ENCODE results near the gene UCK1. TPM values are rescaled to one million over a fixed set of nuclear protein-coding genes. Genes with fewer than 3 reads are reported as not detected.

Gene UCK1
- 10 to 100 TPM; 26.1 to 29.6 TPM for total RNA-seq

GRCh38 chr9:131530920-131531832 lies at the start of gene UCK1:
UCK1 (minus strand) TSS chr9:131531263; CDS start chr9:131531174, 89 bp downstream.
- H3K4me1 Mint-ChIP-seq, result peaks cover 21% of the 10 kb centered on the region
- ATAC-seq, result peak; percentile 96
- CTCF ChIA-PET, result interaction anchor here (0.8 kb wide), 1 partner anchor 224 kb away, joined by 4 read pairs; no protein-coding TSS in a partner anchor

GRCh38 chr9:131580358-131580757 lies 49.3 kb upstream of the UCK1 start:
- Mint-ChIP-seq H3K27ac (peak overlapping the region; percentile 66), H3K4me1 (peaks cover 39% of the 10 kb centered on the region), H3K4me3 (no peak overlapping the region), H3K36me3 (peaks cover 42% of the 10 kb centered on the region), H3K27me3 (no peaks in the 10 kb centered on the region), H3K9me3 (ENCODE audit: low read depth) (no peaks in the 10 kb centered on the region)
- no peak for ATAC-seq
- CTCF ChIA-PET, result interaction anchor here (1.1 kb wide), 1 partner anchor 11 kb away, joined by 3 read pairs; no protein-coding TSS in a partner anchor
- DNase-seq, result no peak

More at GRCh38 chr9:131530920-131531832, at the start of gene UCK1:
- no peaks in the 10 kb centered on the region for H3K9me3 Mint-ChIP-seq (ENCODE audit: low read depth)
- peak within 1 kb of the TSS; percentile 77 for H3K4me3 Mint-ChIP-seq
- peaks cover 16% of the 10 kb centered on the region for H3K36me3 Mint-ChIP-seq
- H3K27me3 Mint-ChIP-seq, result no peaks in the 10 kb centered on the region
- peak within 1 kb of the TSS; percentile 67 for H3K27ac Mint-ChIP-seq
- peak; percentile 79 for DNase-seq

- H3K27ac Mint-ChIP-seq, result peak overlapping the region; percentile 91
- H3K9me3 Mint-ChIP-seq (ENCODE audit: low read depth), result no peaks in the 10 kb centered on the region
- peaks cover 33% of the 10 kb centered on the region for H3K4me1 Mint-ChIP-seq
- no peaks in the 10 kb centered on the region for H3K27me3 Mint-ChIP-seq
- CTCF ChIA-PET, result interaction anchor here (1.1 to 1.4 kb wide), 4 partner anchors 10 to 175 kb away, joined by 3 to 4 read pairs (median 3); no protein-coding TSS in a partner anchor
- H3K4me3 Mint-ChIP-seq, result no peak overlapping the region
- no peak for ATAC-seq
- DNase-seq, result no peak
- peaks cover 38% of the 10 kb centered on the region for H3K36me3 Mint-ChIP-seq
Observed at GRCh38 chr9:131579789-131580211, 48.7 kb upstream of the UCK1 start.

- H3K4me1 Mint-ChIP-seq, result peaks cover 26% of the 10 kb centered on the region
- peak; percentile 68 for DNase-seq
- peak overlapping the region; percentile 91 for H3K27ac Mint-ChIP-seq
- H3K36me3 Mint-ChIP-seq, result peaks cover 33% of the 10 kb centered on the region
- CTCF ChIA-PET, result interaction anchor here (0.8 to 1.5 kb wide), 11 partner anchors 9 to 393 kb away, joined by 3 to 8 read pairs (median 3); no protein-coding TSS in a partner anchor
- H3K9me3 Mint-ChIP-seq (ENCODE audit: low read depth), result no peaks in the 10 kb centered on the region
- H3K4me3 Mint-ChIP-seq, result peak overlapping the region; percentile 49
- ATAC-seq, result peak; percentile 81
- no peaks in the 10 kb centered on the region for H3K27me3 Mint-ChIP-seq
Observed at GRCh38 chr9:131578731-131579504, 47.9 kb upstream of the UCK1 start.

GRCh38 chr9:131578021-131578420 lies 47.0 kb upstream of the UCK1 start:
- CTCF ChIA-PET, result interaction anchor here (1.2 to 1.5 kb wide), 3 partner anchors 13 to 161 kb away, joined by 3 to 4 read pairs (median 3); no protein-coding TSS in a partner anchor
- no peak for ATAC-seq
- Mint-ChIP-seq H3K27me3 (no peaks in the 10 kb centered on the region), H3K4me1 (peaks cover 22% of the 10 kb centered on the region), H3K9me3 (ENCODE audit: low read depth) (no peaks in the 10 kb centered on the region), H3K36me3 (peaks cover 31% of the 10 kb centered on the region), H3K27ac (peak overlapping the region; percentile 91), H3K4me3 (no peak overlapping the region)
- DNase-seq, result no peak

- Mint-ChIP-seq H3K27me3 (no peaks in the 10 kb centered on the region), H3K36me3 (peaks cover 37% of the 10 kb centered on the region), H3K4me3 (no peak overlapping the region), H3K27ac (peak overlapping the region; percentile 57), H3K4me1 (peaks cover 22% of the 10 kb centered on the region), H3K9me3 (ENCODE audit: low read depth) (no peaks in the 10 kb centered on the region)
- ATAC-seq, result no peak
- DNase-seq, result no peak
- CTCF ChIA-PET, result no interaction called here
Observed at GRCh38 chr9:131577005-131578000, 46.2 kb upstream of the UCK1 start.

GRCh38 chr9:131575946-131576853 lies 45.1 kb upstream of the UCK1 start:
- no peak overlapping the region for H3K27ac Mint-ChIP-seq
- H3K9me3 Mint-ChIP-seq (ENCODE audit: low read depth), result no peaks in the 10 kb centered on the region
- H3K4me3 Mint-ChIP-seq, result no peak overlapping the region
- H3K27me3 Mint-ChIP-seq, result no peaks in the 10 kb centered on the region
- DNase-seq (no peak), ATAC-seq (no peak)
- CTCF ChIA-PET, result no interaction called here
- H3K36me3 Mint-ChIP-seq, result peaks cover 40% of the 10 kb centered on the region
- peaks cover 22% of the 10 kb centered on the region for H3K4me1 Mint-ChIP-seq

GRCh38 chr9:131574730-131575640 lies 43.9 kb upstream of the UCK1 start:
- CTCF ChIA-PET, result no interaction called here
- Mint-ChIP-seq H3K4me1 (peaks cover 19% of the 10 kb centered on the region), H3K9me3 (ENCODE audit: low read depth) (no peaks in the 10 kb centered on the region), H3K27ac (no peak overlapping the region), H3K36me3 (peaks cover 39% of the 10 kb centered on the region), H3K4me3 (no peak overlapping the region), H3K27me3 (no peaks in the 10 kb centered on the region)
- DNase-seq (no peak), ATAC-seq (no peak)

GRCh38 chr9:131567910-131568309 lies 36.8 kb upstream of the UCK1 start:
- Mint-ChIP-seq H3K4me1 (peaks cover 4% of the 10 kb centered on the region), H3K27me3 (no peaks in the 10 kb centered on the region), H3K36me3 (peaks cover 36% of the 10 kb centered on the region), H3K27ac (no peak overlapping the region), H3K9me3 (ENCODE audit: low read depth) (no peaks in the 10 kb centered on the region), H3K4me3 (no peak overlapping the region)
- DNase-seq (no peak), ATAC-seq (no peak)
- CTCF ChIA-PET, result no interaction called here

GRCh38 chr9:131566158-131566557 lies 35.1 kb upstream of the UCK1 start:
- no peak for DNase-seq
- Mint-ChIP-seq H3K36me3 (peaks cover 25% of the 10 kb centered on the region), H3K27ac (no peak overlapping the region), H3K9me3 (ENCODE audit: low read depth) (no peaks in the 10 kb centered on the region), H3K27me3 (no peaks in the 10 kb centered on the region), H3K4me1 (peaks cover 4% of the 10 kb centered on the region), H3K4me3 (no peak overlapping the region)
- CTCF ChIA-PET, result interaction anchor here (1.4 to 1.5 kb wide), 2 partner anchors 13 to 22 kb away, joined by 3 read pairs; no protein-coding TSS in a partner anchor
- ATAC-seq, result no peak

GRCh38 chr9:131565369-131565768 lies 34.3 kb upstream of the UCK1 start:
- Mint-ChIP-seq H3K36me3 (peaks cover 23% of the 10 kb centered on the region), H3K9me3 (ENCODE audit: low read depth) (no peaks in the 10 kb centered on the region), H3K27ac (no peak overlapping the region), H3K4me1 (peaks cover 4% of the 10 kb centered on the region), H3K27me3 (no peaks in the 10 kb centered on the region), H3K4me3 (no peak overlapping the region)
- CTCF ChIA-PET, result interaction anchor here (0.9 to 1.5 kb wide), 3 partner anchors 13 to 177 kb away, joined by 3 read pairs; no protein-coding TSS in a partner anchor
- ATAC-seq, result no peak
- no peak for DNase-seq

All from activated CD8-positive, alpha-beta memory T cell treated with anti-CD3 and anti-CD28 coated beads, Interleukin-2, amount 10 ng/mL, durations not matched to agents 7 days and 5 days (primary cell).